K562 (cell line): ENCODE results near the gene B4GALT5. TPM values are rescaled to one million over a fixed set of nuclear protein-coding genes. Genes with fewer than 3 reads are reported as not detected.

Experiments used
- BDP1 ChIP-seq: IDR thresholded peaks from 3 replicates; pipeline ENCODE4 v1.6.1; 2011; ENCODE audit not compliant: insufficient read length, insufficient read depth
- CBX1 ChIP-seq: sonication (generic); IDR thresholded peaks from 2 replicates; pipeline ENCODE4 v1.6.1; 2016; ENCODE audit warnings: antibody characterized with exemption, low read depth, mild to moderate bottlenecking
- HSF4 ChIP-seq: fragments of 250-450 bp; sonication (Bioruptor Pico); IDR thresholded peaks from 2 replicates; pipeline ENCODE4 v2.1.2; 2022; ENCODE audit warnings: mild to moderate bottlenecking, moderate library complexity, borderline replicate concordance
- MAFG ChIP-seq: fragments of 450-650 bp; conservative IDR thresholded peaks from 2 replicates; pipeline ENCODE4 v1.6.1; 2016; ENCODE audit warnings: missing genetic modification characterization, missing compliant biosample characterization
- MCM3 ChIP-seq: fragments of 450-650 bp; IDR thresholded peaks from 2 replicates; pipeline ENCODE4 v1.6.1; 2016
- NCOA4 ChIP-seq: fragments of 450-650 bp; IDR thresholded peaks from 2 replicates; pipeline ENCODE4 v1.6.1; 2018; ENCODE audit warnings: mild to moderate bottlenecking; ENCODE audit not compliant: partially characterized antibody
- NELFE ChIP-seq: IDR thresholded peaks from 2 replicates; pipeline ENCODE4 v1.6.1; 2011; ENCODE audit warnings: mild to moderate bottlenecking; ENCODE audit not compliant: insufficient read depth, insufficient read length
- NFRKB ChIP-seq: fragments of 450-650 bp; IDR thresholded peaks from 2 replicates; pipeline ENCODE4 v1.6.1; 2016; ENCODE audit warnings: low read depth
- PTTG1 ChIP-seq: fragments of 450-650 bp; IDR thresholded peaks from 2 replicates; pipeline ENCODE4 v1.6.1; 2016; ENCODE audit warnings: low read depth, mild to moderate bottlenecking, missing genetic modification characterization, missing compliant biosample characterization
- PURB ChIP-seq: sonication (generic); formaldehyde crosslinking; IDR thresholded peaks from 2 replicates; pipeline ENCODE4 v1.9.0; 2021; ENCODE audit warnings: low read depth, mild to moderate bottlenecking, missing genetic modification reagents
- RBM22 ChIP-seq: fragments of 200-400 bp; formaldehyde crosslinking; IDR thresholded peaks from 2 replicates; pipeline ENCODE4 v1.6.1; 2018; ENCODE audit warnings: low read length, low read depth; ENCODE audit not compliant: poor library complexity, severe bottlenecking
- SETDB1 ChIP-seq: IDR thresholded peaks from one replicate; pipeline ENCODE4 v1.6.1; 2012; ENCODE audit warnings: low read length, control low read depth, inconsistent platforms
- SIN3B ChIP-seq: fragments of 450-650 bp; IDR thresholded peaks from 2 replicates; pipeline ENCODE4 v1.6.1; 2017; ENCODE audit warnings: low read depth, mild to moderate bottlenecking, moderate library complexity
- SMARCB1 ChIP-seq: IDR thresholded peaks from 2 replicates; pipeline ENCODE4 v1.6.1; 2011; ENCODE audit warnings: improper control_type of control experiment, low read depth; ENCODE audit not compliant: insufficient read length
- SREBF1 ChIP-seq: fragments of 150-350 bp; IDR thresholded peaks from 2 replicates; pipeline ENCODE4 v1.6.1; 2014; ENCODE audit warnings: antibody characterized with exemption, low read depth, low read length, borderline replicate concordance
- STAG1 ChIP-seq: sonication (generic); formaldehyde crosslinking; IDR thresholded peaks from 2 replicates; pipeline ENCODE4 v1.5.0; 2020; ENCODE audit warnings: missing genetic modification reagents, borderline replicate concordance
- ZKSCAN3 ChIP-seq: fragments of 250-450 bp; sonication (Bioruptor Pico); IDR thresholded peaks from 2 replicates; pipeline ENCODE4 v1.4.0; 2020
- ZNF384 ChIP-seq: IDR thresholded peaks from 2 replicates; pipeline ENCODE4 v1.6.1; 2012; ENCODE audit warnings: low read depth, low read length, improper control_type of control experiment
- polyA plus RNA-seq, 8 experiments: library from polyadenylated mRNA; depleted of rRNA in 4 of 8; stranded (reverse) in 5 of 8; unstranded in 3 of 8; fragments of >200 nt; fragmentation: Nextera tagmentation in 2 of 8; fragmentation: Illumina TruSeq in 1 of 8; extraction: Ambion mirVana in 2 of 8; extraction: Trizol in 1 of 8; gene quantifications; 2 replicates each; pipeline versions ENCODE4 v1.2.1 to v1.2.3, GENCODE V29; 2011 to 2014; ENCODE audit warnings: inconsistent platforms in 1 of 8, missing spikeins in 1 of 8
- total RNA-seq, 7 experiments: library from RNA; depleted of rRNA in 6 of 7; stranded (reverse); fragments of >200 nt in 6 of 7; fragmentation: Illumina TruSeq in 2 of 7; extraction: Trizol in 2 of 7; gene quantifications; 2 replicates each; pipeline versions ENCODE4 v1.2.1 to v1.2.3, GENCODE V29; 2011 to 2021; ENCODE audit warnings: low replicate concordance in 1 of 7
- TF ChIP-seq, protein P1 (sequence below), 2 experiments: fragments of 250-450 bp in 1 of 2; fragments of 450-650 bp in 1 of 2; sonication (Bioruptor Pico) in 1 of 2; IDR thresholded peaks; 2 replicates each; pipeline versions ENCODE4 v1.6.1 to v1.8.0; 2016 to 2021; ENCODE audit warnings: mild to moderate bottlenecking in 2 of 2, moderate library complexity in 2 of 2, missing compliant biosample characterization in 1 of 2, missing genetic modification characterization in 1 of 2
- TF ChIP-seq, protein P2 (sequence below): fragments of 450-650 bp; IDR thresholded peaks from 2 replicates; pipeline ENCODE4 v1.6.1; 2016; ENCODE audit warnings: borderline replicate concordance
- TF ChIP-seq, protein P3 (sequence below): sonication (generic); formaldehyde crosslinking; IDR thresholded peaks from 2 replicates; pipeline ENCODE4 v1.9.0; 2022; ENCODE audit warnings: mild to moderate bottlenecking, missing genetic modification reagents
- TF ChIP-seq, protein P4 (sequence below): IDR thresholded peaks from 2 replicates; pipeline ENCODE4 v1.6.1; 2016; ENCODE audit warnings: missing genetic modification characterization, missing compliant biosample characterization
- TF ChIP-seq, protein P5 (sequence below): fragments of 250-450 bp; sonication (Bioruptor Pico); IDR thresholded peaks from 2 replicates; pipeline ENCODE4 v1.5.0; 2020; ENCODE audit warnings: mild to moderate bottlenecking

The B4GALT5 gene
- total and polyA plus RNA-seq, 9 of the 15 experiments (the other 6 are each of a cell fraction or from before 2014, with no cell fraction given) = 8.5 to 32.6 (median 23.4) TPM

DNA sequence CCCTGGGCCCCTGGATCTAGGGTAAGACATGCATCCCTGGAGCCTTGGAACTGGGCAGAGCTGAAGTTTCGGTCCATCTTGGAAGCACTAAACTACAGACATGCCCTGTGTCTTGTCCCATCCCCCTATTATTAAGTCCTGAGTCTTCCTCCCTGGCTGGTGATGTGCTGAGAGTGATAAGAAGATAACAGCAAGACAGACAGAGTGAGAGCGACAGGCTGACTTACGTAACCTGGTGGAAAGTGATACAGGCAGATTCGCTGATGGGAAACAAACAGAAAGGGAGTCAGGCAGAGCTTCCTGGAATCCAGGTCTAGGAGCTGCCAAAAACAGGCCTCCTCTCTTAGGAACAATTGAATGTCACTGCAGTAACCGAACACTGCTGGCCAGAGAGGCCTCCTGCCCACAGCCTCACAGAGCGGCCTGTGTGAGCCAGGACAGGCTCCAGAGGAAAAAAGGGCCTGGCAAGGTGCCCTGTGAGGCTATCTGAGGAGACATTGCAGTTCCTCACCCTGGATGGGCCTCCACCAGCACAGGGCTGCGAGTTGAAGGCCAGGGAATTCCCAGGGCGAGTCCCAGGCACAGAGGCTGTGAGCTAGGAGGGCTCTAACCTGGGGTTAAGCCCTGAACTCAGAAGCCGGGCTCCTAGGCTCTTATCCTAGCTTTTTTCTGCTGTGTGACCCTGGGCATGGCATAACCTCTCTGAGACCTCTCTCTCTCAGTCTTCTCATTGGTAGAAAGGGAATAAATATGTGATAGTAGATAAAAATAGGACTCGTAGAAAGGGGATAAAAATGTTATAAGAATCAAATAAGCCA is 34.2 kb upstream of the B4GALT5 start (continued):
- TF ChIP-seq, protein P1, sequence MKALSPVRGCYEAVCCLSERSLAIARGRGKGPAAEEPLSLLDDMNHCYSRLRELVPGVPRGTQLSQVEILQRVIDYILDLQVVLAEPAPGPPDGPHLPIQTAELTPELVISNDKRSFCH (CRISPR knock-in tag; IDR thresholded peaks at IDR 0.05) = no peak
- TF ChIP-seq, protein P1 (tag; IDR thresholded peaks at IDR 0.05) = no peak
- TF ChIP-seq ZNF384 (no peak), SIN3B (no peak), NELFE (no peak), ZKSCAN3 (CRISPR knock-in tag) (no peak), RBM22 (no peak), STAG1 (CRISPR knock-in tag) (no peak), NFRKB (0 out of 2 replicates have a peak, but pooled peaks have one; percentile 44), SMARCB1 (no peak), MCM3 (no peak), BDP1 (no peak), PURB (no peak), PTTG1 (tag) (no peak), MAFG (tag) (no peak), NCOA4 (no peak), HSF4 (CRISPR knock-in tag) (no peak), SETDB1 (no peak), SREBF1 (no peak), CBX1 (no peak)
- TF ChIP-seq, protein P2, sequence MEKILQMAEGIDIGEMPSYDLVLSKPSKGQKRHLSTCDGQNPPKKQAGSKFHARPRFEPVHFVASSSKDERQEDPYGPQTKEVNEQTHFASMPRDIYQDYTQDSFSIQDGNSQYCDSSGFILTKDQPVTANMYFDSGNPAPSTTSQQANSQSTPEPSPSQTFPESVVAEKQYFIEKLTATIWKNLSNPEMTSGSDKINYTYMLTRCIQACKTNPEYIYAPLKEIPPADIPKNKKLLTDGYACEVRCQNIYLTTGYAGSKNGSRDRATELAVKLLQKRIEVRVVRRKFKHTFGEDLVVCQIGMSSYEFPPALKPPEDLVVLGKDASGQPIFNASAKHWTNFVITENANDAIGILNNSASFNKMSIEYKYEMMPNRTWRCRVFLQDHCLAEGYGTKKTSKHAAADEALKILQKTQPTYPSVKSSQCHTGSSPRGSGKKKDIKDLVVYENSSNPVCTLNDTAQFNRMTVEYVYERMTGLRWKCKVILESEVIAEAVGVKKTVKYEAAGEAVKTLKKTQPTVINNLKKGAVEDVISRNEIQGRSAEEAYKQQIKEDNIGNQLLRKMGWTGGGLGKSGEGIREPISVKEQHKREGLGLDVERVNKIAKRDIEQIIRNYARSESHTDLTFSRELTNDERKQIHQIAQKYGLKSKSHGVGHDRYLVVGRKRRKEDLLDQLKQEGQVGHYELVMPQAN = no peak
- TF ChIP-seq, protein P3, sequence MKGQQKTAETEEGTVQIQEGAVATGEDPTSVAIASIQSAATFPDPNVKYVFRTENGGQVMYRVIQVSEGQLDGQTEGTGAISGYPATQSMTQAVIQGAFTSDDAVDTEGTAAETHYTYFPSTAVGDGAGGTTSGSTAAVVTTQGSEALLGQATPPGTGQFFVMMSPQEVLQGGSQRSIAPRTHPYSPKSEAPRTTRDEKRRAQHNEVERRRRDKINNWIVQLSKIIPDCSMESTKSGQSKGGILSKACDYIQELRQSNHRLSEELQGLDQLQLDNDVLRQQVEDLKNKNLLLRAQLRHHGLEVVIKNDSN (CRISPR knock-in tag) = no peak
- TF ChIP-seq, protein P4, sequence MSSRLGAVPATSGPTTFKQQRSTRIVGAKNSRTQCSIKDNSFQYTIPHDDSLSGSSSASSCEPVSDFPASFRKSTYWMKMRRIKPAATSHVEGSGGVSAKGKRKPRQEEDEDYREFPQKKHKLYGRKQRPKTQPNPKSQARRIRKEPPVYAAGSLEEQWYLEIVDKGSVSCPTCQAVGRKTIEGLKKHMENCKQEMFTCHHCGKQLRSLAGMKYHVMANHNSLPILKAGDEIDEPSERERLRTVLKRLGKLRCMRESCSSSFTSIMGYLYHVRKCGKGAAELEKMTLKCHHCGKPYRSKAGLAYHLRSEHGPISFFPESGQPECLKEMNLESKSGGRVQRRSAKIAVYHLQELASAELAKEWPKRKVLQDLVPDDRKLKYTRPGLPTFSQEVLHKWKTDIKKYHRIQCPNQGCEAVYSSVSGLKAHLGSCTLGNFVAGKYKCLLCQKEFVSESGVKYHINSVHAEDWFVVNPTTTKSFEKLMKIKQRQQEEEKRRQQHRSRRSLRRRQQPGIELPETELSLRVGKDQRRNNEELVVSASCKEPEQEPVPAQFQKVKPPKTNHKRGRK = no peak
- TF ChIP-seq, protein P5, sequence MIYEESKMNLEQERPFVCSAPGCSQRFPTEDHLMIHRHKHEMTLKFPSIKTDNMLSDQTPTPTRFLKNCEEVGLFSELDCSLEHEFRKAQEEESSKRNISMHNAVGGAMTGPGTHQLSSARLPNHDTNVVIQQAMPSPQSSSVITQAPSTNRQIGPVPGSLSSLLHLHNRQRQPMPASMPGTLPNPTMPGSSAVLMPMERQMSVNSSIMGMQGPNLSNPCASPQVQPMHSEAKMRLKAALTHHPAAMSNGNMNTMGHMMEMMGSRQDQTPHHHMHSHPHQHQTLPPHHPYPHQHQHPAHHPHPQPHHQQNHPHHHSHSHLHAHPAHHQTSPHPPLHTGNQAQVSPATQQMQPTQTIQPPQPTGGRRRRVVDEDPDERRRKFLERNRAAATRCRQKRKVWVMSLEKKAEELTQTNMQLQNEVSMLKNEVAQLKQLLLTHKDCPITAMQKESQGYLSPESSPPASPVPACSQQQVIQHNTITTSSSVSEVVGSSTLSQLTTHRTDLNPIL (CRISPR knock-in tag) = no peak
